Stimulated activated CD4-positive, alpha-beta T cell treated with anti-CD3 and anti-CD28 coated beads, Interleukin-15, amount 100 ng/mL, for 24 hours (primary cell): ENCODE measurements around the gene PRODH2.

Experiments used
- DNase-seq: peaks from one replicate; pipeline ENCODE4 v3.0.0-alpha.2; 2020

The PRODH2 gene, protein sequence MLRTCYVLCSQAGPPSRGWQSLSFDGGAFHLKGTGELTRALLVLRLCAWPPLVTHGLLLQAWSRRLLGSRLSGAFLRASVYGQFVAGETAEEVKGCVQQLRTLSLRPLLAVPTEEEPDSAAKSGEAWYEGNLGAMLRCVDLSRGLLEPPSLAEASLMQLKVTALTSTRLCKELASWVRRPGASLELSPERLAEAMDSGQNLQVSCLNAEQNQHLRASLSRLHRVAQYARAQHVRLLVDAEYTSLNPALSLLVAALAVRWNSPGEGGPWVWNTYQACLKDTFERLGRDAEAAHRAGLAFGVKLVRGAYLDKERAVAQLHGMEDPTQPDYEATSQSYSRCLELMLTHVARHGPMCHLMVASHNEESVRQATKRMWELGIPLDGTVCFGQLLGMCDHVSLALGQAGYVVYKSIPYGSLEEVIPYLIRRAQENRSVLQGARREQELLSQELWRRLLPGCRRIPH

DNA sequence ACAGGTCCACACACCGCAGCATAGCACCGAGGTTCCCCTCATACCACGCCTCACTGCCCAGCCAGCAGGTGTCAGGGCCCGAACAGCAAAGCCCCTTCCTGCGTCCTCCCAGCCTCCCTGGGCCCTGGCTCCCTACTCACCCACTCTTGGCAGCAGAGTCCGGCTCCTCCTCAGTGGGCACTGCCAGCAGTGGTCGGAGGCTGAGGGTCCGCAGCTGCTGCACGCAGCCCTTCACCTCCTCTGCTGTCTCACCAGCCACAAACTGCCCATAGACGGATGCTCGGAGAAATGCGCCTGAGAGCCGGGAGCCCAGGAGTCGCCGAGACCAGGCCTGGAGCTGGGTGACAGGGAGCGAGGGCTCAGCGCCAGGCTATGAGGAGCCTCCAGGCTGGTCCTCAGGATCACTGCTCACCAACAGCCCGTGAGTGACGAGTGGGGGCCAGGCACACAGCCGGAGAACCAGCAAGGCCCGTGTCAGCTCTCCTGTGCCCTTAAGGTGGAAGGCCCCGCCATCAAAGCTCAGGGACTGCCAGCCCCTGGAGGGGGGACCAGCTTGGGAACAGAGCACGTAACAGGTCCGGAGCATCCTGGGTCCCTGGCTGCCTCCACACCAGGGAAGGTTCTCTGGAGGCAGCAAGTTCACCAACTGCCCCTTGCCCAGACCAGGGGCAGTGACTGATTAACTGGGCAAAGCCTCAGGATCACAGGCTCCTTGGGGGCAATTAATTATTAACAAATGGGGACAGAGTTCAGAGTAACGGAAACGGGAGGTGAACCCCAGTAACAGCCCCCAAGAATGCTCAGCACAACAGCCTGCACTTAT is at the start of gene PRODH2:
Gene PRODH2 (minus strand): TSS at position 626 of the 823 bp plus-strand sequence. CDS start 40 bp downstream, at position 586.
- no peak for DNase-seq

DNA sequence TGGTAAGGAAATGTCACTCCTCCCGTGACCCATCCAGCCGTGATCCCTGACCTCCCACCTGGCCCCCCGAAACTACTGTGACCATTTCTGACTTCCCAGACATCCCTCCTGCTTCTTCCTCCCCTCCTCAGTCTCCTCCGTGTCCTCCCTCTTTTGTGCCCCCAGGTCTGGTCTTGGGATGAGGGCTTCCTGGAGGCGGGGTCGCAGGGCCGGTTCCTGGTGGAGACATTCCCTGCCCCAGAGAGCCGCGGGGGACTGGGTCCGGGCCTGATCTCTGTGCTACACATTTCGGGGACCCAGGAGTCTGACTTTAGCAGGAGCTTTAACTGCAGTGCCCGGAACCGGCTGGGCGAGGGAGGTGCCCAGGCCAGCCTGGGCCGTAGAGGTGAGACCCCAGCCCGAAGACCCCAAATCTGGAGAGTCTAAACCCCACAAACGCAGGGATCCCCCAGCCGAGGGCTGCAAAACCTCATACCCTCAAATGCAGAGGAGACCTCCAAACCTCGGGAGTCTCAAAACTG is 49.1 kb upstream of the PRODH2 start:
- DNase-seq = no peak

DNA sequence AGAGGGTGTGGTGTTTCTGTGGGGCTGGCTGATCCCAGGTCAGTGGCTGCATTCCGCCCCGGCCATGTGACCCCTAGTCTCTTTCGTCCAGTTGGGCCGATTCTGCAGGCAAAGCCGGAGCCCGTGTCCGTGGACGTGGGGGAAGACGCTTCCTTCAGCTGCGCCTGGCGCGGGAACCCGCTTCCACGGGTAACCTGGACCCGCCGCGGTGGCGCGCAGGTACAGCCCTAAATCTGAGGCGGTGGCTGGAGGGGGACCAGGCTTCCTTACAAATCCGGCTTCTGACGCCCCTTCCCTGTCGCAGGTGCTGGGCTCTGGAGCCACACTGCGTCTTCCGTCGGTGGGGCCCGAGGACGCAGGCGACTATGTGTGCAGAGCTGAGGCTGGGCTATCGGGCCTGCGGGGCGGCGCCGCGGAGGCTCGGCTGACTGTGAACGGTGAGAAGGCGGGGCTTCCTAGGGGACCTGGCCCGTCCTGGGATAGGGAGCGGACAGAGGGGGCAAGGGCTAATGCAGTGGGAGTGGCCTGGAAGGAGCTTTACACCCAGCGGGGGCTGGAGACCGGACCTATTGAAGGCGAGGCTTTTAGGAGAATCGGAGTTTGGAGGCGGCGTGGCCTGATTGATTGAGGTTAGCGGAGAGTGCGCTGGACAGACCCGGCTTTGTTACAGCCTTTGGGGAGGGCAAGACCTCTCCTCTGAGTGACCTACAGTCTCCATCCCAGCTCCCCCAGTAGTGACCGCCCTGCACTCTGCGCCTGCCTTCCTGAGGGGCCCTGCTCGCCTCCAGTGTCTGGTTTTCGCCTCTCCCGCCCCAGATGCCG is 48.4 kb upstream of the PRODH2 start:
- peak; percentile 29 for DNase-seq

DNA sequence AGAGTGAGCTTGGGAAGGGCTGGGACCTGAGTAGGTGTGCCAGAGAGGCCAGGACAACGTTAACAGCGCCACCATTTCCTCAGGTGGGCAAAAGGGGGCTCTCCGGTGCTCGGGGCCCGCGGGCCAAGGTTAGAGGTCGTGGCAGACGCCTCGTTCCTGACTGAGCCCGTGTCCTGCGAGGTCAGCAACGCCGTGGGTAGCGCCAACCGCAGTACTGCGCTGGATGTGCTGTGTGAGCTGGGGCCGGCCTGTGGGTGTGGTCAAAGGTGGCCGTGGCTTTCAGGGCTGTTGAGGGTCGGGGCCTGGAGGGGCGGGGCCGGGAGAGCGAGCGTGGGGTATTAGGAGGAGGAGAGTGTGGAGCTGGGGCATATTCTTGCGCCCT is 47.8 kb upstream of the PRODH2 start:
- no peak for DNase-seq

DNA sequence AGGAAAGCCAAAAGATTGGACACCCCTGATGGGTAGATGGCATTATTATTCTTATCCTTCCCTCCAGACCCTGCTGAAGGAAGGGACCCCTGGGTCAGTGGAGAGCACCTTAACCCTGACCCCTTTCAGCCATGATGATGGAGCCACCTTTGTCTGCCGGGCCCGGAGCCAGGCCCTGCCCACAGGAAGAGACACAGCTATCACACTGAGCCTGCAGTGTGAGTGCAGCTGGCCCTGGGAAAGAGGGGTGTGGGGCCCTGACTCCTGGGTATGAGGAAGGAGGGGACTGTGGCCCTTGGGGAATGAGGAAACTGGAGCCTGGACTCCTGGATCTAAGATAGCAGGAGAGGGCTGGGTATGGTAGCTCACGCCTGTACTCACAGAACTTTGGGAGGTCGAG is 46.8 kb upstream of the PRODH2 start:
- no peak for DNase-seq

DNA sequence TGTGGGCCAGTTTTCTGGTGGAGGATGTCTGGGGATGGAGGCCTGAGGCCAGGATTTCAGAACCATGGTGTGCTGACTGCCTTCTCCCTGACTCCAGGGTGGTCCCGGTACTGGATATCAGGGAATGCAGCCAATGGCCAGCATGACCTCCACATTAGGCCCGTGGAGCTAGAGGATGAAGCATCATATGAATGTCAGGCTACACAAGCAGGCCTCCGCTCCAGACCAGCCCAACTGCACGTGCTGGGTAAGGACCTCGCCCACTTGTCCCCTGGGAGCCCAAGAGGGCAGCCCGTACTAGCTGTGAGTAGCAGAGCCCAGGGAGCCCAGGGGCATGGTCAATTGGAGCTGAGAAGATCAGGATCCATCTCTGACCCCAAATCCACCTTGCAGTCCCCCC is 45.7 kb upstream of the PRODH2 start:
- DNase-seq = no peak

DNA sequence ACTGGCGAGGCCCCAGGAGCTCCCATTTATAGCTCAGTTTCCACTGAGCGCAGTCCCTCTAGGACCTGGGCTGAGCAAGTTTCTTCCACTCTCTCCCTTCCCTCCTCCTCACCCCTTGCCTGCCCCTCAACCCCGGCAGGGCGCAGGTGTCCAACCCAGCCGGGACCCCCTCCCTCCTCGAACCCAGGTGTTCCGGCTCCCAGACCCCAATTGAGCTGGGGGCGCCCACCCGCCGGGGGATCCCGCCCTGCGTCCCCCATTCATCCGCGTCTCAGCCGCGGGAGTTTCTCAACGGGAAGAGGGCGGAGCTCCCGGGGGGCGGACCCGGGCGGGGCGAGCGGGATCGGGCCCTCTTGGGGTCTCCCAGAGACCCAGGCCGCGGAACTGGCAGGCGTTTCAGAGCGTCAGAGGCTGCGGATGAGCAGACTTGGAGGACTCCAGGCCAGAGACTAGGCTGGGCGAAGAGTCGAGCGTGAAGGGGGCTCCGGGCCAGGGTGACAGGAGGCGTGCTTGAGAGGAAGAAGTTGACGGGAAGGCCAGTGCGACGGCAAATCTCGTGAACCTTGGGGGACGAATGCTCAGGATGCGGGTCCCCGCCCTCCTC is 44.0 kb upstream of the PRODH2 start, which contains the start of gene KIRREL2:
Gene KIRREL2 (plus strand): TSS at position 366 of the 604 bp plus-strand sequence. CDS start 209 bp downstream, at position 575.
- peak; percentile 55 for DNase-seq

DNA sequence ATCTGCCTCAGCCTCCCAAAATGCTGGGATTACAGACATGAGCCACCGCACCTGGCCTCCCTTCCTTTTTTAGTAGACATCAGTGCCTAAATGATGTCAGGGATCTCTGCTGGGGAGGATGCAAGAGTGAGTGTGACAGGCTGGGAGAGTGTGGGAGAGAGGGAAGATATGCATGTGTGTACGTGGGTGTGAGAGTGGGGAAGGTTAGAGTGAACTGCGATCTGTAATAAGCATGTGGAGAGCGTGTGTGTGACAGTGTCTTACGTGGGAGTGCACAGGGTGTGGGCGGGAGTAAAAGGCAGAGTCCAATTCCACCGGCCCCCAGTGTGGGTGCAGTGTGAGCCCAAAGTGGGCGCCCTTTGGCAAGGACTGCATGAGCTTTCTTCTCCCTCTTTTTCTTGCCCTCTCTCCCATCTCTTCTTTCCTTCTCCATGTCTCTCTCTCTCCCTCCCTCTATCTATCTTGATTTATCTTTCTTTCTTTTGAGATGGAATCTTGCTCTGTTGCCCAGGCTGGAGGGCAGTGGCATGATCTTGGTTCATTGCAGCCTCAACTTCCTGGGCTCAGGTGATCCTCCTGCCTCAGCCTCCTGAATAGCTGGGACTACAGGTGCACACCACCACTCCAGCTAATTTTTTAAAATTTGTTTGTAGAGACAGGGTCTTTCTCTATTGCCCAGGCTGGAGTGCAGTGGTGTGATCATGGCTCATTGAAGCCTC is 40.6 kb upstream of the PRODH2 start:
- no peak for DNase-seq

DNA sequence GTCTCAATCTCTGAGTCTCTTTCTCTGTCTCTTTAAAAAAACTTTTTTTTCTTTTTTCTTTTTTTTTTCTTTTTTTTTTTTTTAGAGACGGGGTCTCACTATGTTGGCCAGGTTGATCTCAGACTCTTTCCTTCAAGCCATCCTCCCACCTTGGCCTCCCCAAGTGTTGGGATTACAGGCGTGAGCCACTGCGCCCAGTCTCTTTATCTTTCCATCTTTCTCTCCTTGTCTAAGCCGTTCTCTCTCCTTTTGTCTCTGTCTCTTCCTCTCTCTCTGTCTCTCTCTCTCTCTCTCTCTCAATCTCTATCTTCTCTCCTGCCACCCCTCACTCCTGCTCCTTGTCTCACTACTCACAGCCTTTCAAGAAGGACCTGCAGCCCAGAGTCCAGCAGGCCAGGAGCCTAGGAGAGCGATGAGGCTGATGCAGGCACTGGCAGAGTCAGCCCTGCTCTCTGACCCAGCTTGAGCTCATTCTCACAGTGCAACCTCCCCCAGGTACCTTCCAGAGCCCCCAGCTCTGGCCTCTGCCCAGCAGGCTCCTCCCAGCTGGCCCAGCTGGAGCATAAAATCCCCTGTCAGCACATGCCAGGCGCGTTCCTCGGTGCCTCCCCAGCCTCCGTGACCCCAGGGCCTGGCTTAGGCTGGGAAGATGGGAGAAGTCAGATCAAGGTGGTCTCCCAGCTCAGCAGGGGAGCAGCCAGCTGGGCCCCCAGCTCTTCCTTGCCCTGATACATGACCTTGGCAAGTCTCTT is 39.6 kb upstream of the PRODH2 start, which contains the start of gene NPHS1:
Gene NPHS1 (minus strand): TSS at position 476 of the 752 bp plus-strand sequence. CDS start 667 bp downstream, outside the sequence.
- no peak for DNase-seq

DNA sequence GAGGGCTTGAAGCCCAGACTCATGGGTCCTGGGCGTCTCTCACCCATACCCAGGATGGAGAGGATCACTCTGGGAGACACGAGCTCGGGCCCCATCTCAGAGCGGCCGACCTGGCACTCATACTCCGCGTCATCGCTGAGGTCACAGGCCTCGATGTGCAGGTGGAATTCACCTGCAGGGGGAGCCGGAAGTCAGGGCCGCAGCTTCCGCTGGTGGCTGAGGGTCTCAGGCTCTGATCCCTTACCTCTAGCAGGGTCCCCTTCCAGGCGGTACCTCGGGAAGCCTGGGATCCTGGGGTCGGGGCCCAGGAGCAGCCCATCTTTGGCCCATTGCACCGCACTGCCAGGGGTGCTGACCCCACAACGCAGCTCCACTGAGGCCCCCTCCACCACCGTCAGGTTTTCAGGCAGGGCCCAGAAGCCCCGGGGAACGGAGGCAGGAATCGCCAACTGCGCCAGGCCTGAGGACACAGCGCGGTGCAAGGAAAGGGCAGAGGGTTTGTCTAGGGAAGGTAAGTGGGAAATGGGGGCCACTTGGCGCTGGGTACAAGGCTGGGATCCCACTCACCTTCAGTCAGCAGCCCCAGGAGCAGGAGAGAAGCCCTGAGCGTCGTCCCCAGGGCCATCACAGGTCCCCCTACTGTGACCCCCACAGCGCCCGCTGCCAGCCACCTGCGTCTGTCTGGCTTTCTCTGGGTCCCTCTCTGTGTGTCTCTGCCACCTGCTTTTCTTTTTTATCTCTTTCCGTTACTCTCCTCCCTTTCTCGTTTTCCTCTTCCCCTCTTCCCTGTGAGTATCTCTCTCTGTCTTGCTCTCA is 38.8 kb upstream of the PRODH2 start:
- DNase-seq = peak; percentile 28

DNA sequence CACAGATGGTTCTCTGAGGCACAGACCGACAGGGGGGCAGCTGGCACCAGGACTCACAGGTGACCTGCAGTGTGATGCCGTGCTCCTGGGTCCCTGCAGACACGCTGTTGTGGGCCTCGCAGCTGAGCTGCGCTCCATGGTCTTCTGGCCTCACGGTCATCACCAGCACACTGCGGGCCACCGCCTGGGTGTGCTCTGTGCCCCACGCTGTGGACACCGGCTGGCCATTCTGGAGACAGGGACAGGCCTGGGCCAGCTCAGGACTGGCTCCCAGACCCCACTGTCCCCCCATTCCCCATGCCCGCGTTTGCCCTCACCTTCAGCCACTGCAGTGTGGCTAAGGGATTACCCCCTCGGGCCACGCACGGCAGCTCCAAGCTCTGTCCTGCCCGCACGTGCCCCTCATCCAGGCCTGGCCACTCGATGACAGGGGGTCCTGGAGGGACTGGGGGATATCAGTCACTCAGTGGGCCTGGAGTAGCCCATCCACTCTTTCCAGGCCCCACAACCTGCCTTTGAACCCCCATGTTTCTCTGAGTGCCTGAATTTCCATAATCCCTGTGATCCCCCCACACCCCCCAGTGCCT is 36.4 kb upstream of the PRODH2 start:
- DNase-seq = no peak

DNA sequence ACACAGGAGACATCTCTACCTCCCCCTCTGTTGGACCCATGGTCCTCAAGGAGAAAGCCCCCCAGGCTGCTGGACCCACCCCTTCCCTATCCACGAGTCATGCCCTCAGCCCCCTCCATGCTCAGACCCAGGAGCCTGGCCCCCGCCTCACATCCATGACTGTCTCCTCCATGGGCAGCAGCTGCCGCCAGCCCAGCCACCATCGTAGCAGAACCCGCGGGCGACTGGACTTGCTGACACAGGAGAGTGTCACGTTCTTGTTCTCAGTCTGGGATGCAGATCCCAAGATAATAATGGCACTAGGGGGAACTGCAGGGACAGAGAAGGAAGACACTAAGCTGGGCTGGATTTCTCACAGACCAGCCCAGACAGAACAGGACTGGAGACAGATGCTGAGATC is 35.8 kb upstream of the PRODH2 start:
- no peak for DNase-seq

DNA sequence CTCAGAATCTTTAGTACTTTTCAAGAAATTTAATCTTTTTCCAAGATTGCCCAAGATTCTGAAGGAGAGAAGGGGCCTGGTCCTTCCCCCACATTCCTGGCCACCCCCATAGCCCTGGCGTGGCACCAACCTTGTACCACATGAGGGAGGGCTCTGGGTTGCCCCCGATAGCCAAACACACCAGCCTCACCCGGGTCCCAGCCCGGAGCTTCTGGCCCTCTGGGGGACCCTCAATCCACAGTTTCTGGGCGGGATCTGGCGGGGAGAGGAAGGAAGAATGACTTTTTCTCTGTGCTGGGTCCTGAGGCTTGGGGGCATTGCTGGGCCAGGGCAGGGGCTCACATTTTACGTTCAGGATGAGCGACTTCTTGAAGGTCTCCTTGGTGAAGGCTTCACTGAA is 35.3 kb upstream of the PRODH2 start:
- no peak for DNase-seq

DNA sequence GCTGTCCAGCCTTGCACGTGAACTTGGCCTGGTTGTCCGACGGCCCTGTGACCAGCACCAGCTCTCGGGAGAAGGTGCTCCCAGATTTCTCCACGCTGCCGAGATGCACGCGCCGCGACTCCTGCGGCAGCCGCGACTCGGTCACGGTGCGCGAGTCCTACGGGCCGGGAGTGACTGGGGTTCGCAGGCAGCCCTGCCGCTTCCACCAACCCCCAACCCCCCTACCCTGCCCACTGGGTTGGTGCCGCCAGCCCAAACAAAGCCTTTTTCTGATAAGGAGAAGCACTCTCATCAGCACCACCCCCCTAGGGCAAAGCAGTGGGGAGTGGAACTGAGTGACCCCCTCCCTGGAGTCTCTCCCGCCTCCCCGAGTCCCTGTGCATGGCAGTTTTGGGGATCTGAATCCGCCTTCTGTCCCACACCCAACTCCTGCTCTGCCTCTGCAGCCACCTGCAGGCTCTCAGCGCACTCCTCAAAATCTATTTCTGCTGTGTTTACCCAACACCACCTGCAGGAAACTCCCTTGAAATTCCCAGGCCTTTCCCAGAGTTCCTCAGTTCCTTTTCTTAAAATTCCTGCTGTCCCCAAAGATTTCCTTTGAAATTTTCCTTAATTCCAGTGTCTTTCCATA is 33.5 kb upstream of the PRODH2 start:
- DNase-seq = no peak

DNA sequence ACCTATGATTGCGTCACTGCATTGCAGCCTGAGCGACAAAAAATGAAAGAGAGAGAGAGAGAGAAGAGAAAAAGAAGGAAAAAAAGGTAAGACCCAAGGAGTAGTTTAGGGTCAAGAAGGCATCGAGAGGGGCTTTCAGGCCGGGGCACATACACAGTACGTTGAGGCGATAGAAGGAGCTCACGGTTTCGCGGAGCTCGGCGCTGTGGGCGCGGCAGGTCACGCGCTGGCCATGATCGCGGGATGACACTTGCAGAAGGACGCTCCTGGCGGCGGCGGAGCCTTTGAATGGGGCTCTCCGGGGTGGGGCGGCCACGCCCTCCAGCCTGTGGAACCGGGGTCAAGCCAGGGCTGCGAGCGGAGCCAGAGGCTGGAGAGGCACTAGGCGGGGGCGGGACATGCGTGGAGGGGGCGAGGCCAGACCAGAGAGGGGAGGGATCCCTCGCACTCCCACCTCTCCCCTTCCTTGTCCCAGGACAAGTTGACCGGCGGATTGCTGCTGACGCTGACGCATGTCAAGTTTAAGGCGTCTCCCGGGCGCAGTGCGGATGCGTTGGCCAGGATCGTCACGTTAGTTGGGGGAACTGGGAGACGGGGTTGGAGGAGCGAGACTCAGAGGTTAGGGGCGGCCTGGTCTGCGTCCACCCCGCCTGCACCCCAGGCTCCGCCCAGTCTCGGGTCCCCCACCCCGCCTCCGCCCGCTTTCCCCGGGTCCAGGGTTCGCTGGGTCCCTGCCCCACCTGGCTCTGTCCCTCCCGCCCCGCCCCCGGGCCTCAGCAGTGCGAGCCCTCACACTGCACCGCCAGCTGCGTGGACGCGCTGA is 32.8 kb upstream of the PRODH2 start:
- DNase-seq = peak; percentile 35

DNA sequence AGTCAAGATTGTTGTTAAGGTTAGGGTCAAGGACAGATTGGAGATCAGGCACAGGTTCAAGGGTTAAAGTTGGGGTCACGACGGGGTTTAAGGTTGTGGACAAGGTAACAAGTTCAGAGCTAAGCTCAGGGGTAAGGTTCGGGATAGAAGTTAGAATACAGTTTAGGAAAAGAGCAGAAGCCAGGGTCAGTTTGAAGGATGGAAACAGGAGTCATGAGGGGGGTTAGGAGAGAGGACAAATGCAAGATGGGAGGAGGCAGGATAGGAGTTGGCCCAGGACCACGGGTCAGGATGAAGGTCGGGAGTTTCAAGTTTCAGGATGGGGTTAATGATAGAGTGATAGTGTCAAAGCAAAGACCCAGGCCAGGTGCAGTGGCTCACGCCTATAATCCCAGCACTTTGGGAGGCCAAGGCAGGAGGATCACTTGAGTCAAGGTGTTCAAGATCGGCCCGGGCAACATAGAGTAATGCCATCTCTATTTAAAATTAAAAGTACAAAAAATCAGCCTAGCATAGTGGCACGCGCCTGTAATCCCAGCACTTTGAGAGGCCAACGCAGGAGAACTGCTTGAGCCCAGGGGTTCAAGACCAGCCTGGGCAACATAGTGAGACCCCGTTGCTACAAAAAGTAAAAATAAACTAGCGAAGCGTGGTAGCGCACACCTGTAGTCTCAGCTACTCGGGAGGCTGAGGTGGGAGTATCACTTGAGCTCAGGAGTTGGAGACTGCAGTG is 32.0 kb upstream of the PRODH2 start:
- DNase-seq = no peak
